K562 (cell line): ENCODE data around the gene GRK3.

Source experiments
- EZH2 ChIP-seq: IDR thresholded peaks from 2 replicates; pipeline ENCODE4 v1.6.1; 2012; ENCODE audit warnings: low read depth, mild to moderate bottlenecking, inconsistent platforms, low read length, borderline replicate concordance
- L3MBTL2 ChIP-seq: fragments of 450-650 bp; IDR thresholded peaks from 2 replicates; pipeline ENCODE4 v1.6.1; 2016; ENCODE audit warnings: mild to moderate bottlenecking, moderate library complexity
- POLR2A ChIP-seq: fragments of 450-650 bp; conservative IDR thresholded peaks from 2 replicates; pipeline ENCODE4 v1.6.1; 2016
- TAF7 ChIP-seq: fragments of 450-650 bp; IDR thresholded peaks from 2 replicates; pipeline ENCODE4 v1.6.1; 2016; ENCODE audit warnings: missing genetic modification characterization, missing compliant biosample characterization
- ZNF124 ChIP-seq: sonication (generic); formaldehyde crosslinking; IDR thresholded peaks from 2 replicates; pipeline ENCODE4 v1.8.1; 2022; ENCODE audit warnings: missing genetic modification reagents
- ZNF384 ChIP-seq: IDR thresholded peaks from 2 replicates; pipeline ENCODE4 v1.6.1; 2012; ENCODE audit warnings: low read depth, low read length, improper control_type of control experiment
- ZNF449 ChIP-seq: fragments of 250-450 bp; sonication (Bioruptor Pico); IDR thresholded peaks from 2 replicates; pipeline ENCODE4 v1.8.0; 2022; ENCODE audit warnings: moderate library complexity, mild to moderate bottlenecking, inconsistent platforms

- TF ChIP-seq POLR2A, result no peak
- no peak for TF ChIP-seq EZH2
- no peak for TF ChIP-seq L3MBTL2
- no peak for TF ChIP-seq ZNF124
- TF ChIP-seq ZNF449, result no peak
- no peak for TF ChIP-seq TAF7 (tag)
- no peak for TF ChIP-seq ZNF384
Measured at GRCh38 chr22:25542191-25542590, 22.3 kb upstream of the GRK3 start.
